COLO668 (cell line): ENCODE results near the gene CCDC61.
A peak's percentile ranks its signal among the peaks of the same experiment; 100 is the strongest.

Experiments
- DNase-seq: peaks from one replicate; lab custom pipeline; 2025; ENCODE audit not compliant: unreplicated experiment; lab: John Stamatoyannopoulos, UW

CCDC61 gene

GRCh38 chr19:45973553-45974338 is 21.5 kb upstream of the CCDC61 start, which contains the start of gene NOVA2:
Gene NOVA2, minus strand, starts transcription at chr19:45973865. Its CDS starts 514 bp downstream, at chr19:45973351.
- peak; percentile 62 for DNase-seq

- DNase-seq: no peak
These were observed 19.8 kb upstream of the CCDC61 start for GRCh38 chr19:45975306-45976070.

- peak; percentile 8 for DNase-seq
These were observed 19.1 kb upstream of the CCDC61 start for GRCh38 chr19:45976178-45976577.

GRCh38 chr19:45978156-45978555 is 17.1 kb upstream of the CCDC61 start:
- DNase-seq: no peak

- DNase-seq: no peak
These were observed 13.9 kb upstream of the CCDC61 start for GRCh38 chr19:45981350-45981749.

- DNase-seq: no peak
These were observed 9.9 kb upstream of the CCDC61 start for GRCh38 chr19:45985321-45985720.

GRCh38 chr19:45990113-45990728 is 5.0 kb upstream of the CCDC61 start:
- no peak for DNase-seq

GRCh38 chr19:45994456-45994997 is 740 bp upstream of the CCDC61 start:
- DNase-seq: no peak

- DNase-seq: no peak
These were observed 583 bp downstream of the CCDC61 start for GRCh38 chr19:45995715-45996385.

GRCh38 chr19:45996933-45997332 is 1.7 kb downstream of the CCDC61 start:
- DNase-seq: no peak

GRCh38 chr19:45998834-45999233 is 3.6 kb downstream of the CCDC61 start:
- DNase-seq: no peak

GRCh38 chr19:45999653-46000121 is 4.4 kb downstream of the CCDC61 start:
- peak; percentile 60 for DNase-seq

GRCh38 chr19:46000491-46001246 is 5.4 kb downstream of the CCDC61 start:
- DNase-seq: peak; percentile 67

GRCh38 chr19:46002678-46003275 is 7.5 kb downstream of the CCDC61 start:
- no peak for DNase-seq

GRCh38 chr19:46006411-46006810 is 11.1 kb downstream of the CCDC61 start:
- DNase-seq: no peak

- DNase-seq: peak; percentile 65
These were observed 14.6 kb downstream of the CCDC61 start for GRCh38 chr19:46009530-46010510.

GRCh38 chr19:46014534-46014933 is 19.3 kb downstream of the CCDC61 start:
- no peak for DNase-seq

GRCh38 chr19:46014941-46015686 is 19.8 kb downstream of the CCDC61 start:
- peak; percentile 94 for DNase-seq
